GM12864 (cell line): ENCODE measurements around the gene PLD6.
"Not testable (repeated sequence)": the region's sequence is repeated elsewhere in the genome, so short reads cannot be mapped to it uniquely, and the experiment has no call there.

Source experiments
- DNase-seq: peaks from one replicate; pipeline ENCODE4 v3.0.0-alpha.2; 2011; ENCODE audit warnings: low read depth
- H3K4me3 ChIP-seq: 2 replicates; pipeline ENCODE4 v1.5.1; 2011; ENCODE audit warnings: mild to moderate bottlenecking, low read depth, low read length, control low read depth
- TF ChIP-seq, protein P1 (sequence below): IDR thresholded peaks from 2 replicates; pipeline ENCODE4 v1.5.1; 2011; ENCODE audit warnings: low read depth, mild to moderate bottlenecking, moderate library complexity, low read length, control low read depth, inconsistent platforms; ENCODE audit errors: missing control alignments

The PLD6 gene, protein sequence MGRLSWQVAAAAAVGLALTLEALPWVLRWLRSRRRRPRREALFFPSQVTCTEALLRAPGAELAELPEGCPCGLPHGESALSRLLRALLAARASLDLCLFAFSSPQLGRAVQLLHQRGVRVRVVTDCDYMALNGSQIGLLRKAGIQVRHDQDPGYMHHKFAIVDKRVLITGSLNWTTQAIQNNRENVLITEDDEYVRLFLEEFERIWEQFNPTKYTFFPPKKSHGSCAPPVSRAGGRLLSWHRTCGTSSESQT

DNA sequence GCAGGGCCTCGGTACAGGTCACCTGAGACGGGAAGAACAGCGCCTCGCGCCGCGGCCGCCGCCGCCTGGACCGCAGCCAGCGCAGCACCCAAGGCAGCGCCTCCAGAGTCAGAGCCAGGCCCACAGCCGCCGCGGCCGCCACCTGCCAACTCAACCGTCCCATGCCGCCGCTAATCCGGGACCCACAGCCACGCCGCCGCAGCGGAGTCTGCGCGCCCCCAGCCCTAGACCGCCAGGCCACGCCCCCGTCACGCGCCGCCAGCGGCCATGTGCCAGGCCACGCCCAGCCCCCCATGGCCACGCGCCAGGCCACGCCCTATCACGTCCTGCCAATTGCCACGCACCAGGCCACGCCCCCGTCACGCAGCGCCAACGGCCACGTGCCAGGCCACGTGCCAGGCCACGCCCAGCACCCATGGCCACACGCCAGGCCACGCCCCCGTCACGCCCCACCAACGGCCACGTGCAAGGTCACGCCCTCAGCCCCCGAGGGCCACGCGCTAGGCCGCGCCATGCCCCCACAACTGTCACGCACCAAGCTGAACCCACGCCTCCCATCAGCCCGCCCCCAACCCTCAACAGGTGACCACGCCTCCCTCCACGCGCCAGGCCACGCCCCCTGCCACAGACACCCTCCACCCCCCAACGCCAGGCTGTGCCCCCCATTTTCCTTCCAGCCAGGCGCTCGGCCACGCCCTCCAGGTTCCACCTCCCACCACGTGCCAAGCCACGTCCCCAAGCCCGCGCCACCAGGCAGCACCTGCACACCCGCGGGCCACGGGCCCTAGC, at the start of gene PLD6:
PLD6 (minus strand) TSS at position 210 of the 789 bp plus-strand sequence; CDS start at position 163, 47 bp downstream.
- TF ChIP-seq, protein P1, sequence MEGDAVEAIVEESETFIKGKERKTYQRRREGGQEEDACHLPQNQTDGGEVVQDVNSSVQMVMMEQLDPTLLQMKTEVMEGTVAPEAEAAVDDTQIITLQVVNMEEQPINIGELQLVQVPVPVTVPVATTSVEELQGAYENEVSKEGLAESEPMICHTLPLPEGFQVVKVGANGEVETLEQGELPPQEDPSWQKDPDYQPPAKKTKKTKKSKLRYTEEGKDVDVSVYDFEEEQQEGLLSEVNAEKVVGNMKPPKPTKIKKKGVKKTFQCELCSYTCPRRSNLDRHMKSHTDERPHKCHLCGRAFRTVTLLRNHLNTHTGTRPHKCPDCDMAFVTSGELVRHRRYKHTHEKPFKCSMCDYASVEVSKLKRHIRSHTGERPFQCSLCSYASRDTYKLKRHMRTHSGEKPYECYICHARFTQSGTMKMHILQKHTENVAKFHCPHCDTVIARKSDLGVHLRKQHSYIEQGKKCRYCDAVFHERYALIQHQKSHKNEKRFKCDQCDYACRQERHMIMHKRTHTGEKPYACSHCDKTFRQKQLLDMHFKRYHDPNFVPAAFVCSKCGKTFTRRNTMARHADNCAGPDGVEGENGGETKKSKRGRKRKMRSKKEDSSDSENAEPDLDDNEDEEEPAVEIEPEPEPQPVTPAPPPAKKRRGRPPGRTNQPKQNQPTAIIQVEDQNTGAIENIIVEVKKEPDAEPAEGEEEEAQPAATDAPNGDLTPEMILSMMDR: no peak
- H3K4me3 ChIP-seq: peak within 1 kb of the TSS; percentile 87
- DNase-seq: peak; percentile 79

- not testable (repeated sequence) for DNase-seq, H3K4me3 ChIP-seq
Observed at GRCh38 chr17:17255689-17256088, 49.6 kb upstream of the PLD6 start.

DNA sequence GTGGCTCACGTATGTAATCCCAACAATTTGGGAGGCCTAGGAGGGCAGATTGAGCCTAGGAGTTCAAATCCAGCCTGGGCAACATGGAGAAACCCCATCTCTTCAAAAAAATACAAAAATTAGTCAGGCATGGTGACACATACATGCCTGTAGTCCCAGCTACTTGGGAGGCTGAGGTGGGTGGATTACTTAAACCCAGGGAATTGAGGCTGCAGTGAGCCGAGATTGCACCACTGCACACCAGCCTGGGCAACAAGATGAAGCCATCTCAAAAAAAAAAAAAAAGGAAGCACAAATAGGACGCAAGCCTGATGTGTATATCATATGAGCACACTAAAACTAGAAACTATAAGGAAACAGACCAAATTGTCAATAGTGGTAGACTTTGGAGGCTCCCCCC, 47.9 kb upstream of the PLD6 start:
- no peak for DNase-seq
- TF ChIP-seq, protein P1: no peak

DNA sequence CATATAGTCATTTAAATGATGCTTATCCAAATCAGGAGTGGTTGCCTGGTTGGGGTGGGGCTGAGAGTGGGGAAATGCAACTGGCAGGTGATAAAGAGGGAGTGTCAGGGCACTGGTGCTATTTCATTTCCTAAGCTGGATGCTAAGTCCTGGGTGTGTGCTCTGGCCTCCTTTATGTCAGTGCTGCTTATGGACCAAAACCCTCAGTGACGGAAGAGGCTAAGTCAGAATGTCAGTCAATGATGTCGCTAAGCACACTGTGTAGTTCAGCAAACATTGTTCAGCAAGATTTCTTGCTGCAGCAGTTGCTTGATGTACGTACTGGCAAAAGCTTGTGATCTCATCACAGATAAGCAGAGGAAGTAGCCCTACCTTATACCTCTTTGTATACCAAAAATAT, 47.3 kb upstream of the PLD6 start:
- no peak for DNase-seq
- TF ChIP-seq, protein P1: no peak
- no peak overlapping the region for H3K4me3 ChIP-seq

More for the DNA sequence above, 47.9 kb upstream of the PLD6 start:
- no peak overlapping the region for H3K4me3 ChIP-seq

- H3K4me3 ChIP-seq: no peak overlapping the region
- DNase-seq: no peak
- TF ChIP-seq, protein P1: no peak
Observed at GRCh38 chr17:17252149-17252661, 46.1 kb upstream of the PLD6 start.

GRCh38 chr17:17246879-17247278, 40.7 kb upstream of the PLD6 start:
- H3K4me3 ChIP-seq: no peak overlapping the region
- TF ChIP-seq, protein P1: no peak
- no peak for DNase-seq

- H3K4me3 ChIP-seq: no peak overlapping the region
- no peak for DNase-seq
- TF ChIP-seq, protein P1: no peak
Observed at GRCh38 chr17:17243163-17243562, 37.0 kb upstream of the PLD6 start.
